Heart right ventricle (tissue), 16 donors: ENCODE results near the gene SCT. TPM values are rescaled to one million over a fixed set of nuclear protein-coding genes. Genes with fewer than 3 reads are reported as not detected.

Experiments
- ATAC-seq, 8 donors: fragments of 200-7000 bp; cut with Tn5 transposase; one replicate each; pipeline ENCODE4 v1.9.1; 2020; ENCODE audit warnings: mild to moderate bottlenecking in 8 of 8, moderate library complexity in 8 of 8, moderate number of reproducible peaks in 1 of 8
- DNase-seq, 2 donors: peaks; one replicate each; pipeline ENCODE4 v3.0.0-alpha.2; 2020
- H3K27ac ChIP-seq, 10 donors: fragments of 200-600 bp; sonication (generic) in 2 of 10; one replicate each; pipeline versions ENCODE4 v1.5.0 to v1.8.0; 2020 to 2022; ENCODE audit warnings: mild to moderate bottlenecking in 3 of 10
- H3K27me3 ChIP-seq, 7 donors: fragments of 200-600 bp; one replicate each; pipeline ENCODE4 v1.8.0; 2021 to 2022; ENCODE audit warnings: mild to moderate bottlenecking in 2 of 7
- H3K36me3 ChIP-seq, 9 donors: fragments of 200-600 bp; sonication (generic) in 1 of 9; one replicate each; pipeline versions ENCODE4 v1.5.0 to v1.8.0; 2020 to 2022; ENCODE audit warnings: mild to moderate bottlenecking in 2 of 9
- H3K4me1 ChIP-seq, 9 donors: fragments of 200-600 bp; sonication (generic) in 1 of 9; one replicate each; pipeline versions ENCODE4 v1.5.0 to v1.8.0; 2020 to 2022; ENCODE audit warnings: mild to moderate bottlenecking in 4 of 9
- H3K4me3 ChIP-seq, 10 donors: fragments of 200-600 bp; sonication (generic) in 2 of 10; one replicate each; pipeline versions ENCODE4 v1.5.0 to v1.8.0; 2020 to 2022; ENCODE audit warnings: mild to moderate bottlenecking in 7 of 10, moderate library complexity in 2 of 10
- H3K9me3 ChIP-seq, 11 donors: fragments of 200-600 bp in 10 of 11; sonication (generic) in 2 of 11; one replicate each; pipeline versions ENCODE4 v1.5.0 to v1.8.0; 2013 to 2022; ENCODE audit warnings: mild to moderate bottlenecking in 2 of 11, control low read depth in 1 of 11, moderate library complexity in 1 of 11
- WGBS, 2 donors: extraction: QIAGEN DNeasy Blood & Tissue Kit; methylation state at CpG; one replicate each; pipeline ENCODE4 v1.1.7; 2013; ENCODE audit warnings: inconsistent platforms in 1 of 2; 5-methylcytosine and 5-hydroxymethylcytosine counted together
- intact Hi-C, 10 donors: fragments of 100-400 bp; cut with DNase I; formaldehyde crosslinking; loops; one replicate each; pipeline versions ENCODE4 v1.11.1 to v1.14.2; 2022
- polyA plus RNA-seq, 2 donors: library from polyadenylated mRNA; stranded (reverse); fragments of 200-250 nt; gene quantifications; one replicate each; pipeline ENCODE4 v1.2.3, GENCODE V29; 2013
- total RNA-seq, 10 donors: library from RNA; stranded (reverse); fragmentation: NEBNext Ultra II Directional in 3 of 10; extraction: Animal tissue kit (Norgen Biotek cat#: 25700) in 3 of 10; gene quantifications; one replicate each; pipeline versions ENCODE4 v1.2.1 to v1.2.4, GENCODE V29; 2021 to 2023
- TF ChIP-seq, protein P1 (sequence below), 9 donors: fragments of 200-600 bp; sonication (generic) in 2 of 9; IDR thresholded peaks; one replicate each; pipeline versions ENCODE4 v1.5.0 to v1.8.0; 2021 to 2022; ENCODE audit warnings: antibody characterized with exemption in 9 of 9, mild to moderate bottlenecking in 5 of 9, moderate library complexity in 1 of 9
- donor health status: Arrhythmogenic right ventricular cardiomyopathy.
- donor health status: ischemic (EF 13 %, LVEDD 7.1; RV severe dilation, severe dysfunction).
- donor health status: healthy with polysubstance abuse.
- donor health status: DM: no; HTN: yes; CAD: no.
- donor health status: DM: no; HTN: no; CAD: no.
- donor health status: ischemic (EF 25% LVEDD 6.9; RV normal size, moderate dysfunction).
- donor health status: ischemic (EF 25% LVEDD 5.7; RV mildly dilated, moderate dysfunction).
- donor health status: healthy.
- donor health status: DM: yes; HTN: yes; CAD: no.
- donor health status: Ischemic cardiomyopathy.
- donor health status: ischemic (EF 35%, LVEDD 5.7; RV mildly dilated, moderate dysfunction).
- donor health status: nonischemic (EF 11% LVEDD 7.7; RV severe dilation, severe dysfunction).
- donor health status: DM: yes; HTN: yes; CAD: no.
- donor health status: PGD.
- donor health status: ischemic (EF 29% LVEDD 5.4; RV normal size, mild dysfunction).
- donor health status: nonischemic (EF 23%, LVEDD 6.1; RV moderate dilation, normal function).

SCT gene
- total and polyA plus RNA-seq, 12 donors: 0.64 to 2.0 (median 1.00) TPM; not detected in 8

DNA sequence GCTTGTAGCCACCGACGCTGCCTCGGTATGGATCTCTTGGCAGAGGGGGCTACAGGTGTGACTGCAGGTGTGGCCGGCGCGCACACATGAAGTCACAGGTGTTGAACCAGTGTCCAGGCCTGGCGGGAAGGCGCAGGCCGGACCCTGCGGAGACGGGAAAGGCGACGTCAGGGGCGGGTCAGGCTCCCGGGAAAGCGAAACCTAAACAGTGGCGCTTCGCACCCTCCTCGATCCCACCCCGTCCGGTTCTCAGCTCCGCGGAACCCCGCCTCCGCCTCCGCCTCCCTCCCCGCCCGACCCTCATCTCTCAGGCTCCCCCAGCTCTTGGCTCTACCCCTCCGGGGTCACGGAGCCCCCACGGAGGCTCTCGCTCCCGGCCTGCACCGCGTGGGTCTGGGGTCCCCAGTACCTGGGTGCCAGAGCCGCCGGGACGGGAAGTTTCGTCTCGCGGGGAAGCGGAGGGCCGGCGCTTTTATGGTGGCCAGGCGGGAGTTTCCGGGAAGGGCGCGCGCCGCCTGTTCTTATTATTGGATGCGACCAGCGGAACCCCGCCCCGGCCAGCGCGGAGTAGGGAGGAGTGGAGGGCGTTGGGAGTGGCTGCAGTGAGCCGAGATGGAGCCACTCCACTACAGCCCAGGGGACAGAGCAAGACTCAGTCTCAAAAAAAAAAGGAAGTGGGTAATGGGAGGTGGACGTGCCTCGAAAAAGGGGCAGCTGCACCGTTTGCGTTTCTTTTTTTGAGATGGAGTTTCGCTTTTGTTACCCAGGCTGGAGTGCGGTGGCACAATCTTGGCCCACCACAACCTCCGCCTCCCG lies 11.3 kb downstream of the SCT start, which contains the start of gene IRF7:
IRF7 (minus strand) TSS at position 447 of the 816 bp plus-strand sequence. CDS start 586 bp downstream, outside the sequence.
- H3K27ac ChIP-seq: peak within 1 kb of the TSS; percentile 74 to 99 (median 96)
- H3K27me3 ChIP-seq: no peaks in the 10 kb centered on the region
- DNase-seq (peak; percentile 96), ATAC-seq (peak; percentile 86 to 96 (median 93))
- TF ChIP-seq, protein P1, sequence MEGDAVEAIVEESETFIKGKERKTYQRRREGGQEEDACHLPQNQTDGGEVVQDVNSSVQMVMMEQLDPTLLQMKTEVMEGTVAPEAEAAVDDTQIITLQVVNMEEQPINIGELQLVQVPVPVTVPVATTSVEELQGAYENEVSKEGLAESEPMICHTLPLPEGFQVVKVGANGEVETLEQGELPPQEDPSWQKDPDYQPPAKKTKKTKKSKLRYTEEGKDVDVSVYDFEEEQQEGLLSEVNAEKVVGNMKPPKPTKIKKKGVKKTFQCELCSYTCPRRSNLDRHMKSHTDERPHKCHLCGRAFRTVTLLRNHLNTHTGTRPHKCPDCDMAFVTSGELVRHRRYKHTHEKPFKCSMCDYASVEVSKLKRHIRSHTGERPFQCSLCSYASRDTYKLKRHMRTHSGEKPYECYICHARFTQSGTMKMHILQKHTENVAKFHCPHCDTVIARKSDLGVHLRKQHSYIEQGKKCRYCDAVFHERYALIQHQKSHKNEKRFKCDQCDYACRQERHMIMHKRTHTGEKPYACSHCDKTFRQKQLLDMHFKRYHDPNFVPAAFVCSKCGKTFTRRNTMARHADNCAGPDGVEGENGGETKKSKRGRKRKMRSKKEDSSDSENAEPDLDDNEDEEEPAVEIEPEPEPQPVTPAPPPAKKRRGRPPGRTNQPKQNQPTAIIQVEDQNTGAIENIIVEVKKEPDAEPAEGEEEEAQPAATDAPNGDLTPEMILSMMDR (IDR thresholded peaks at IDR 0.05): no peak
- H3K4me3 ChIP-seq: peak within 1 kb of the TSS; percentile 33 to 86 (median 73)
- intact Hi-C loops: loop anchor here in 2 of 10 donors (2.0 to 5.0 kb wide), 2 partner anchors 38 to 39 kb away; partner anchors contain the start of gene PHRF1 (in 2 of the 2)
- no peaks in the 10 kb centered on the region for H3K9me3 ChIP-seq
- peaks cover 13 to 40% (median 24%) of the 10 kb centered on the region in 9 donors for H3K4me1 ChIP-seq
- 6 to 7% methylated on average over 63 to 66 of the region's 66 CpGs for WGBS, 2 donors
- peaks cover 0 to 46% (median 27%) of the 10 kb centered on the region in 9 donors for H3K36me3 ChIP-seq

DNA sequence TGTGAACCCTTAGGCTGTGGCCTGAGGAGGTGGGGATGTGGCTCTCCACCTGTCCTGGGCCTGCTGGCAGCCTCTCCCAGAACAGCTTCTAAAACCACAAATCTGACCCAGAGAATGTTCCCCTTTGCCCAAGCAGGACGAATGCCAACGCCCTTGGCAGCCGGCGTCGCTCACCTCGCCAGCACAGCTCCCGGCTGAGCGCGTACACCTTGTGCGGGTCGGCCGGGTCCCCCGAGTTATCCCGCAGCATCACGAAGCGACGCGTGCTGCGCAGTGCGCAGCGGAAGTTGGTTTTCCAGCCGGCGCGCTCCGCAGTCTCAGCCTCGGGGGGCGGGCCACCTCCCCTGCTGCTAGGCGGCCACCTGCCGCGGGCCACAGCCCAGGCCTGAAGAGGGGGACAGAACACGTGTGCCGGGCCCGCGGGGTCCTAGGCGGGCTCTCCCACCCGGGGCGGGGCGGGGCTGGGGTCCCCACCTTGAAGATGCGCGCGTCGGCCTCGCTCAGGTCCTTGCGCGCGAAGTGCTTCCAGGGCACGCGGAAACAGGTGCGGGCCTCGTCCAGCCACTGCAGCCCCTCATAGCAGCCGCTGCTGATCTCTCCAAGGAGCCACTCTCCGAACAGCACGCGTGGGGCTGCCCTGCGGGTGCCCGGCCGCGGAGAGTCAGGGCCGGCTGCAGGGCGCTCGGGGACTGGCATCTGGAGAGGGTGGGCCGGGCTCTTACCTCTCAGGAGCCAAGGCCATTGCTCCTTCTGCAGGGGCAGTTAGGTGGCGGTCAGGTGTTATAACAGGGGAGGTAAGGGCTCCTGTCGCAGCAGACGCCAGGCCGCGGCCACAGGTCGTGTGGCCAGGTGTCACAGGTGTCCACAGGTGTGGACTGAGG lies 12.1 kb downstream of the SCT start:
- ATAC-seq (peak in 4 of 8 donors; percentile 1 to 24 (median 2)), DNase-seq (peak in 1 of 2 donors; percentile 59)
- H3K27ac ChIP-seq: peak overlapping the region; percentile 74 to 99 (median 96)
- H3K4me3 ChIP-seq: peak overlapping the region; percentile 33 to 86 (median 73)
- no peaks in the 10 kb centered on the region for H3K27me3 ChIP-seq
- WGBS, 2 donors: 51 to 60% methylated on average over 64 to 68 of the region's 68 CpGs
- TF ChIP-seq, protein P1 (IDR thresholded peaks at IDR 0.05): no peak
- intact Hi-C loops: loop anchor here in 3 of 10 donors (2.0 to 5.0 kb wide), 2 partner anchors 38 kb away; partner anchors contain the start of gene PHRF1 (in 3 of the 3)
- peaks cover 13 to 40% (median 24%) of the 10 kb centered on the region in 9 donors for H3K4me1 ChIP-seq
- H3K9me3 ChIP-seq: no peaks in the 10 kb centered on the region
- peaks cover 0 to 54% (median 35%) of the 10 kb centered on the region in 9 donors for H3K36me3 ChIP-seq

DNA sequence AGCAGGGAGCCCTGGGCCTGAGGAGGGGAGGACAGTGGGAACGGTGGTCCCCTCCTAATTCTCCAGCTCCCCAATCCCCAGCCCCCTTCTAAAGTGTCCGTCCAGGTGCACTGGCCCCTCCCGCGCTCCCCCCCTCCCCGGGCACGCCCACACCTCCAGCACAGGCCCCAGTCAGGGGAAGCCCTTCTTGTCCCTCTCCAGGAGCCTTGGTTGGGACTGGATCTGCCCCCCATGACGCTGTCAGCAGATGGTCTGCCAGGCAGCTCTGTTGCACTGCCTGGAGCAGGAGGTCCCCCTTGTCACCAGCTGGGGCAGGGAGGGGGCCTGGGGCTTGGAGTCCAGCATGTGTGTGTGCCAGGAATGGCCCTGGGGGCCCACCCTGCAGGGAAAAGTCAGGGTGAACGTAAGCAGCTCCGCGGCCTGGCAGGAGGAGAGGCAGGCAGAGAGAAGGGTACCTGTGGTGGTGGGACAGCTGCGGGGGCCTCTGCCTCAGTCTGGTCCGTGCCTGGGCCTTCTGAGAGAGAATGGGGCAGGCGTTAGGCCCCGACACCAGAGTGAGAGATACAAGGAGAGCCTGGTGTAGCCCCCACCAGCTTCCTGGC lies 12.9 kb downstream of the SCT start:
- H3K27ac ChIP-seq: peak overlapping the region in 9 of 10 donors; percentile 74 to 99 (median 97)
- H3K9me3 ChIP-seq: no peaks in the 10 kb centered on the region
- H3K27me3 ChIP-seq: no peaks in the 10 kb centered on the region
- peaks cover 0 to 61% (median 38%) of the 10 kb centered on the region in 9 donors for H3K36me3 ChIP-seq
- intact Hi-C loops: loop anchor here in 2 of 10 donors (2.0 to 5.0 kb wide), 2 partner anchors 37 kb away; partner anchors contain the start of gene PHRF1 (in 2 of the 2)
- H3K4me1 ChIP-seq: peaks cover 13 to 40% (median 25%) of the 10 kb centered on the region in 9 donors
- H3K4me3 ChIP-seq: peak overlapping the region in 9 of 10 donors; percentile 57 to 86 (median 77)
- DNase-seq (no peak), ATAC-seq (no peak)
- TF ChIP-seq, protein P1 (IDR thresholded peaks at IDR 0.05): no peak
- WGBS, 2 donors: 75 to 76% methylated on average over 12 to 14 of the region's 14 CpGs
